Jurkat, Clone E6-1 (cell line): ENCODE results near the gene CITED2.

Experiments used
- DNase-seq: peaks from one replicate; pipeline ENCODE4 v3.0.0-alpha.2; 2011; ENCODE audit warnings: low read depth, low spot score
- H3K4me3 ChIP-seq: 2 replicates; pipeline ENCODE4 v1.5.1; 2011; ENCODE audit warnings: mild to moderate bottlenecking, low read length, control low read depth, moderate library complexity

Gene CITED2

DNA sequence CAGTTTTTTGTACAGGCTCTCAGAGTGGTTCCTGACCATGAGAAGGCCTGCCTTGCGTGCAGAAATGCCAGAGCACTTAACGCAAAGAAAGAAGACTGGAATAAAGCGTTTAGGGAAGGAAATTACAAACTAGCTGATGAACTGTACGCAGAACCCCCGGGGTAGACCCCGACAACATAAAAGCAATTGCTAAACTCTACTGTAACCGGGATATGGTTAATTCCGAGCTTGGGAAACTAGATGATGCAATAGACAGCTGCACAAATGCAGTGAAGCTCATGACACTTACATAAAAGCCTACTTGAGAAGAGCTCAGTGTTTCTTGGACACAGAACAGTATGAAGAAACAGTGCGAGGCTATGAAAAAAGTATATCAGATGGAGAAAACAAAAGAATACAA, 35.7 kb downstream of the CITED2 start:
- no peak for DNase-seq
- no peak overlapping the region for H3K4me3 ChIP-seq

DNA sequence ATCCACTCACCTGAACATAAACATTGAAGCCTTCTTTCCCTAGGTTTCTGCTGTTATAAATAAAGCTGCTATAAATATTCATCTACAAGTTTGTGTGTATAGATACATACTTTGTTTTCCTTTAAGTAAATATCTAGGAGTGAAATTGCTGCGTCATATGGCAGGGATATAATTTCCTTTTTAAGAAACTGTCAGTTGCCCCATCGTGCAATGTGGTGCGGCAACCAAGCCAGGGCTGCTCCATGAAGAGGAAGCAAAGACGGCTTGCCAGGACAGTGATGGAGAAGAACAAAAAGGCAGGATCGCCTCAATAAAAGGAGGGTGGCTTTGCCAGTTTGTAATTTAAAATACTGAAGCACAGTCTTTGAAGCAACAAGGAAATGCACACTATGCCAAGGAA, 36.6 kb downstream of the CITED2 start:
- no peak overlapping the region for H3K4me3 ChIP-seq
- no peak for DNase-seq

DNA sequence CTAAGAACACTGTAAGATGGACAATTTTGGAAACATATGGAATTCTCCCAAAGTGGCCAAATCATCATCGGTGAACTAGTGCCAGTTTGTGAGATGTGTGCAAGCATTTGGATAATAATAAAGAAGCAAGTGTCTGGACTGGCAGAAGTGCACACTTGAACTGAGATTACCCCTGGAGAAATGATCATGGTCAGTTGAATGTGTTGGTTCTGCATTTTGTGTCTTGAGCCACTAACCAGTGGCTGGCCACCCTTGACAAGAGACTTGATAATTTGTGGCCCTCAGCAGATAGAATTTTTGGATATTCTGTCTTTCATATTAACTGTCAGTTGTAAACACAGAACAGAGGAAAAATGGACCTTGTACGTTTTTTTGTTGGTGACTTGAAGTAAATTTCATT, 37.4 kb downstream of the CITED2 start:
- no peak for DNase-seq
- H3K4me3 ChIP-seq: no peak overlapping the region

DNA sequence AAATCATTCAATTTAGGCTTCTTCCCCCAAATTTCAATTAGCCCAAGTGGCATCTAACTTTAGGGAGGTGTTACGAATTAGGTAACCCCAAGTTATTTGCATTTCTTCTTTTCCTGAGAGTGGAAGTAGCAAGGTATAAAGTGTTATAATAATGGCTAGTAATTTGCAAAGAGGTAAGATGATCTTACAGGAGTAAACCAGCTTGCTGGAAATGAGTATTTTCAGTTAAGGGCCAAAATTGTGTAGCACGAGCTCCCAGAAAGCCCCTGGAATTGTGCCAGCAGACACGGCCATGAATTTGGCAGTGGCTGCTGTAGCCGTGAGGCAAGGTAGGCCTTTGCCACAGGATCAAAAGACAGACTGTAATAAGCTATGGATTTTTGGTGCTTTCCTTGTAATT, 38.0 kb downstream of the CITED2 start:
- H3K4me3 ChIP-seq: no peak overlapping the region
- DNase-seq: no peak

DNA sequence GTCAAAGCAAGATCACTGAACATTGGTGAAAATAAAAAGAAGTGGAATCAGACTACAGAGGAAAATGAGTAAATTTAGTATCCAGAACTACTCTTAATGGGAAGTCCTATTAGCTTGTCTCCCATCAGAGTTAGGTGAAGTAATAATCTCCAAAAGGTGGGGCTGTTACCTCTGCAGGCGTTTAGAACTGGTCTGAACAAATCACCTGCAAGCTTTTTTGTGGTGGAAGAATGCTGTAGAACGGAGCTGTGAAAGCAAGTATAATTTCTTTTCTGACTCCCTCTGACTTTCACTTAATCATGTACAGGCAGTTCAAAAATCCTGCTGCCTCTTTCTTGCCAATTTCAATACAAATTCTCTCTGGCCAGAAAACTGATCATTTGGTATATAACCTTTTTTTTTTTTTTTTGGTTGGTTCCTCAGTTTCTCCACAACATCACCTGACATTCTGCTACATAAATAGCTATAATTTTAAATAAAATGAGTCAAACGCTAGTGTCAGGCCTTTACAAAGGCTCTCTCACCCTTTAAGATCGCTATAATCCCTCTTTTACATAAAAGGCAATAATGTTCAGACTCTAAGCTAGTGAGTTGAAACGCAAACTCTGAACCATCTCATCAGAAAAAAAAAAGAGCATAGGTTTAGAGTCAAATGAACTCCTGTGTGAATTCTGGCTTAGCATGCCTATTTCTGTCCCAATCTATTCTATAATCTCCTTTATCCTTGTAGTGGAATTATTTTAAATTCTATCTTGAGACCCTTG, 38.8 kb downstream of the CITED2 start:
- no peak overlapping the region for H3K4me3 ChIP-seq
- no peak for DNase-seq

DNA sequence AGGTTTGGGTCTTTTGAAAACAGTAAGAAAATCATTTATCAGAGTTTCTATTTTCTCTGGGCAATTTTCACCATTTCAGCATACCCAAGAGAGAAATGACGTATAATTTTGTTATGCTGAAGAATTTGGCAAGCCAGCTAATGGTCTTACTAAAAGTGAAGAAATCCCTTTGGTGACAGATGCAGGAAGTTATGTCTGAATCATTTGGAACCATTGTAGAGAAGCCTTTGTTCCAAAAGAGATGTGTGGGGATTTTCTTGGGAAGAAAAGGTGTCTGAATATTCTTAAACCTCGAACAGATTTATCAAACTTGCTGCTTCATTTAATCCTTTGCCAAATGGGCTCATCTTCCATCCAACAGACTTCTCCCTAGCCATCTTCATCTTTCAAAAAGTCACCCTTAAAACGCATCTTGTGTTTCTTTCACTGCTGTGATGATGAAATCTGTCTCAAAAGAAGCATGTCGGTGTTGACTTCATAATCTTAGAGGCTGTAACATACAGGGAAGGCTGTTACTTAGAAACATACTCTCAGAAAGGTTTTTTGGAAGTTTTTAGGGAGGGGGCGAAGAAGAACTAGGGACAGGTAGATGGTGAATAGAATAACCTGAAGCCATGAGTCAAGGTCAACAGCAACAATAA, 39.5 kb downstream of the CITED2 start:
- DNase-seq: no peak
- no peak overlapping the region for H3K4me3 ChIP-seq

DNA sequence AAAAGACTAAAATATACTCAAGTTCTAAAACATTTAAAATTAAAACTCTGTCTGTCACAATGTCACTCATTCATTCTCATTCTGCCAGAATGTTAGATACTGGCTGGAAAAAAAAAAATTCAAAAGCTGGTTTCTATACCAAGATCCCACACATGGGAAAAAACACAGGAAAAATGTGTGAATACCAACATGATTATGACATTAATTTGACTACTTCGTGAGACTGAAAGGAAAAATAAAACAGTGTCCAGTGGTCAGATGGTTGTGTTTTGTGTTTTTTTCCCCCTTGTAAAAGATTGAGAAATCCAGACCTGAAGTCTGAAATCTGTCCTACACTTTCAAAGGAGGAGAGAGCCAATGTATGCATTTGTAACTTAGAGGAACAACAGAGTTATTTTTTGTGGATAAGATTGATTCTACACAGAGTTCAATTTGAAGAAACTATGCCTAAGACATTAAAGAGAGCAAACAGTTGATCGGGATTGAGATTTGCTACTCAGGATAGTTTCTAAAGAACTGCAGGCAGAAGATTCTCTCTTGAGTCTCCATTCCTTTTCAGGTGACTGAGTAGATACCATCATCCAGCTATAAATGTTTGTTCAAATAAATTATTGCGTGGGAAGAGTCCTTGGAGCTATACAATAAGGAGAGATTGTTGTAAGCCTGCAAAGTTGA, 43.5 kb downstream of the CITED2 start:
- no peak for DNase-seq
- H3K4me3 ChIP-seq: no peak overlapping the region

DNA sequence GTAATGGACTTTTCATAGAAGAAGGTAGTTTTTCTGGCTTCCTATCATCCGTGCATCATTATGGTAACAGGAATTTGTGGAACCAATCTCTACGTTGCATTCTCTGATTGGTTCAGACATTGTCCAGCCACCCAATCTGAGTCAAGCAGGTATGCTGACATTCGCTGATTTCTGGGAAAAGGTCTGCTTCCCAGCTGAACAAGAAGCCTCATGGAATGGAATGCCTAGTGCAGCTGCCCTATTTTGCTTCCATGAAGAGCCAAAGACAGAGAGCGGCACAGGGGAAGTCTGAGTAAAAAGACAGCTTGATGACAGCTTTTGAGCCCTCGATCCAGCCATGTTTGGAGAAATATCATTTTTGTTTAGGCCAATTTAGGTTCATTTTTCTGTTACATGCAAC, 44.1 kb downstream of the CITED2 start:
- no peak for DNase-seq

DNA sequence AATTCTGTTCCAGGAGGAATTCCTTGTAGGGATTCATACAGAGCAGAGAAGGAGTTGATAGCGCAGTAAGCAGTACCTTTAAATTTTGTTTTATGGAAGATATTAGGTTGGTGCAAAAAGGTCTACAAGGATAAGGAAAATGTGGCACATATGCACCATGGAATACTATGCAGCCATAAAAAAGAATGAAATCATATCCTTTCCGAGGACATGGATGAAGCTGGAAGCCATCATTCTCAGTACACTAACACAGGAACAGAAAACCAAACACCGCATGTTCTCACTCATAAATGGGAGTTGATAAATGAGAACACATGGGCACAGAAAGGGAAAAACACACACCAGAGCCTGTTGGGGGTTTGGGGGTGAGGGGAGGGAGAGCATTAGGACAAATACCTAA, 45.2 kb downstream of the CITED2 start:
- DNase-seq: no peak
- H3K4me3 ChIP-seq: no peak overlapping the region

More for the DNA sequence above, 44.1 kb downstream of the CITED2 start:
- no peak overlapping the region for H3K4me3 ChIP-seq

DNA sequence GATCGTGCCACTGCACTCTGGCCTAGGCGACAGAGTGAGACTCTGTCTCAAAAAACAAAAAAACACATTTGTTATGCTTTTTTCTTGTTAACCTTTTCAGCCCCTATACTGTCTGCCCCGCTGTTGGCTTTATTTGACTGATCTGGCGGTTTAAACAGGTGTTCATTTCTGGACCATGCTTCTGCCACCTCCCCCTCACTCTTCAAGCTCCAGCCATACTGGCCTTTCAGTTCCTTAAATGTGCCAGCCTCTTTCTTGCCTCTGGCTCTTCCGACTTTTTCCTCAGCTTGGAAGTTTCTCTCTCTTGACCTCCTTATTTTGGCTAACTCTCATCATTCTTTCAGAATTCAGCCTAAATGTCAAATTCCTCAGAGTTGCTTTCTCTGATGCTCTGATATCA, 47.4 kb downstream of the CITED2 start:
- no peak overlapping the region for H3K4me3 ChIP-seq
- DNase-seq: no peak

DNA sequence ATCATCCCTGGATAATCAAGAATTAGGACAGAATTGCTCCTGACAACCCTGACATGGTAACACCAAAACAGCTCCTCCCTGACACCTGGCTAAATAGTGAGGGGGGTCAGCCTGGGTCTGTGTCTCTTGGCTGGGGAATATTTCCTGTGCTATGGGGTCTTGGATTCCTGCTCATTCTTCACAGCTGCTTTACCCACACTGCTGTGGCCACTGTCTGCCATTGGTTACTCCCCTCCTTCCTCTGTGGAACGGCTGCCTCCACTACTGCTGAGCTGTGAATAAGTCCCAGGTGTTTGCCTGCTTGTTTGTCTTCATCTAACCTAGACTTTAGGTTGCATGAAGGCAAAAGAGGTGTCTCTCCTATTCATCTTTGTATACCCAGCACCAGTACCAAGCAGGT, 48.8 kb downstream of the CITED2 start:
- H3K4me3 ChIP-seq: no peak overlapping the region
- peak; percentile 15 for DNase-seq

DNA sequence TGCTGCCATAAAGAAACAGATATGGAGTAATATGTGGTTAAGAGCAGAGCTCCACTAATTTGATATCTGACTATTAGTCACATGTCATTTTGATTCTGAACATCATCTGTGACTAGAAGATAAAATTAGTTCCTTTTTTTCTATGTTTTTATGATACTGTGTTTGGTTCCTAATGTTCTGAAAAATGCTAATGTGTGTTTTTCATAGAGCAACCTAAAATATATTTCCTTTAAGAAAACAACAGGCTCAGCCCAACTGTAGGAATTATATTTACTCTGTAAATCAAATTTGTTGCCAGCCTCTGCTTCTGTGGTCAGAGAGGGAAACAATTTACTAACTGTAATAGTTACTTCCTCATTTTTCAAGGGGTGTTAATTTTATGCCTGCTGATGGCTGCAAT, 49.3 kb downstream of the CITED2 start:
- DNase-seq: no peak
- no peak overlapping the region for H3K4me3 ChIP-seq

DNA sequence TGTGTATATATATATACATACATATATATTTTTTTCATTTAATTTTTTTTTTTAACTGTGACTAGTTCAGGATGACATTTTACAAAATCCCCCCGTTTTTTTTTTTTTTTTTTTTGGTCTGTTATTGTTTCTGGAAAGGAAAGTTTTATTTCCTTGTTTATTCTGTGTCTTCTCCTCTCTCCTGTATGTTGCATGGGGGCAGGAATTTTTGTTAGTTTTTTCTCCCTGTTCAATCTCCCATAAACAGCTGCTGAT, 50.2 kb downstream of the CITED2 start:
- no peak for DNase-seq
- no peak overlapping the region for H3K4me3 ChIP-seq

DNA sequence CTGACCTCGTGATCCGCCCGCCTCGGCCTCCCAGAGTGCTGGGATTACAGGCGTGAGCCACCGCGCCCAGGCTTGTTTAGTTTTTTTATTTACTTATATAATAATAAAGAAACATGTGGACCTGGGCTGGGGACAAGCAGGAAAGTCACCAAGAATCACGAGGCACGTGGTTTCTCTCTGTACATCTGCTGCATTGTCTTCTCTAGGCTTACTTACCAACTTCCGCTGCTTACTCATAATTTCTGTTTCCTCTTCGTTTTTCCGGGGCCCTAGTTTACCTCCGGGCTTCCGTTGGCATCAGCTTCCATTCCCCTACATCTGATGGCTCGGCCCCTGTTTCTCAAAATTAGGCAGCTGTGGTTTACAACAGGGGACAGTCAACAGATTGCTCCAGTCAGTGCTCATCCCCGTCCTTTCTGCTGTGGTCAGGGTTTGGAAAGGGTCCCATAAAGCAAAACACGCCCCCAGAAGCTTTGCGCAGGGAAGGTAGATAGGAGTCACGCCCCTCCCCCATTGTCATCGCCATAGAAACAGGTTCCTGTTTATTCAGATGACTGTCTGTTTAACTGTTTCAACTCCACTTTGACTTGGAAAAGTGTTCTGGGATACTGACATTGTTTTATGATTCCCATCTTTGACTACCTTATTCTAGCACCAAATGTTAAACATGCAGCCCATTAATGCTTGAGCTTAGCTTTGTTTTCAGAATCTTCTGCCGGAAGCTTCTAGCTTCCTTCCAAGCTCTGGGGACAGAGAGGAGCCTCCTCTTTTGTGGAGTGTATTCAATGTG, 50.7 kb downstream of the CITED2 start:
- H3K4me3 ChIP-seq: peak overlapping the region; percentile 17

More for the DNA sequence above, 50.7 kb downstream of the CITED2 start:
- peak; percentile 61 for DNase-seq
